PC-3 (cell line): ENCODE data around the gene STIM1.

Experiments used
- CTCF ChIP-seq: fragments of 300-600 bp; sonication (generic); conservative IDR thresholded peaks from 2 replicates; pipeline ENCODE4 v1.5.1; 2017; ENCODE audit warnings: antibody characterized with exemption, low read depth, mild to moderate bottlenecking, low read length
- EZH2 ChIP-seq: fragments of 300-600 bp; sonication (generic); IDR thresholded peaks from one replicate; pipeline ENCODE4 v1.6.1; 2017; ENCODE audit warnings: antibody characterized with exemption, mild to moderate bottlenecking, low read length; ENCODE audit not compliant: unreplicated experiment
- EZH2phosphoT487 ChIP-seq: fragments of 300-600 bp; sonication (generic); IDR thresholded peaks from 2 replicates; pipeline ENCODE4 v1.6.1; 2018; ENCODE audit warnings: mild to moderate bottlenecking, antibody characterized with exemption, low read length, borderline replicate concordance

- TF ChIP-seq CTCF (no peak), EZH2 (no peak), EZH2phosphoT487 (no peak)
Measured at GRCh38 chr11:3992964-3993363, 137.5 kb downstream of the STIM1 start.
